Measurements from ENCODE around the gene FANCC.

Gene FANCC

GRCh38 chr9:95197692-95198271, 119.7 kb downstream of the FANCC start:
- Histone ChIP-seq H3K27ac (ENCODE audit: low read length) (no peak overlapping the region), H3K4me3 (ENCODE audit: low read length) (no peak overlapping the region), H3K9me3 (ENCODE audit: control insufficient read depth, insufficient read depth, low read length) (no peaks in the 10 kb centered on the region), H3K27me3 (ENCODE audit: control insufficient read depth, insufficient read depth, low read length) (no peaks in the 10 kb centered on the region), H3K4me1 (ENCODE audit: control insufficient read depth, insufficient read depth, low read length) (peaks cover 1% of the 10 kb centered on the region; the same call in 1 of the 2 replicates), H3K36me3 (ENCODE audit: control insufficient read depth, insufficient read depth, low read length) (no peaks in the 10 kb centered on the region)
- DNase-seq (ENCODE audit: low read depth, low spot score), result no peak
- WGBS (ENCODE audit: insufficient coverage, insufficient read length), result no CpG with 5 or more reads among the region's 3 CpGs

GRCh38 chr9:95193480-95193879, 124.0 kb downstream of the FANCC start:
- H3K4me3 ChIP-seq (ENCODE audit: low read length), result no peak overlapping the region
- H3K27ac ChIP-seq (ENCODE audit: low read length), result no peak overlapping the region
- H3K4me1 ChIP-seq (ENCODE audit: control insufficient read depth, insufficient read depth, low read length), result no peaks in the 10 kb centered on the region

GRCh38 chr9:95193067-95193466, 124.4 kb downstream of the FANCC start:
- H3K27ac ChIP-seq (ENCODE audit: low read length), result no peak overlapping the region
- no peaks in the 10 kb centered on the region for H3K4me1 ChIP-seq (ENCODE audit: control insufficient read depth, insufficient read depth, low read length)
- no peaks in the 10 kb centered on the region for H3K36me3 ChIP-seq (ENCODE audit: control insufficient read depth, insufficient read depth, low read length)
- H3K27me3 ChIP-seq (ENCODE audit: control insufficient read depth, insufficient read depth, low read length), result no peaks in the 10 kb centered on the region
- no peak overlapping the region for H3K4me3 ChIP-seq (ENCODE audit: low read length)
- peak; percentile 68 for DNase-seq (ENCODE audit: low read depth, low spot score)
- no peaks in the 10 kb centered on the region for H3K9me3 ChIP-seq (ENCODE audit: control insufficient read depth, insufficient read depth, low read length)
- no CpG with 5 or more reads among the region's 8 CpGs for WGBS (ENCODE audit: insufficient coverage, insufficient read length)

More at GRCh38 chr9:95193480-95193879, 124.0 kb downstream of the FANCC start:
- H3K9me3 ChIP-seq (ENCODE audit: control insufficient read depth, insufficient read depth, low read length), result no peaks in the 10 kb centered on the region
- no peak for DNase-seq (ENCODE audit: low read depth, low spot score)
- H3K27me3 ChIP-seq (ENCODE audit: control insufficient read depth, insufficient read depth, low read length), result no peaks in the 10 kb centered on the region
- no CpG with 5 or more reads among the region's 5 CpGs for whole genome bisulfite sequencing (ENCODE audit: insufficient coverage, insufficient read length)
- no peaks in the 10 kb centered on the region for H3K36me3 ChIP-seq (ENCODE audit: control insufficient read depth, insufficient read depth, low read length)

GRCh38 chr9:95192631-95193030, 124.9 kb downstream of the FANCC start:
- no peak for DNase-seq (ENCODE audit: low read depth, low spot score)
- Histone ChIP-seq H3K4me1 (ENCODE audit: control insufficient read depth, insufficient read depth, low read length) (no peaks in the 10 kb centered on the region), H3K27ac (ENCODE audit: low read length) (no peak overlapping the region), H3K36me3 (ENCODE audit: control insufficient read depth, insufficient read depth, low read length) (no peaks in the 10 kb centered on the region), H3K4me3 (ENCODE audit: low read length) (no peak overlapping the region), H3K9me3 (ENCODE audit: control insufficient read depth, insufficient read depth, low read length) (no peaks in the 10 kb centered on the region), H3K27me3 (ENCODE audit: control insufficient read depth, insufficient read depth, low read length) (no peaks in the 10 kb centered on the region)
- no CpG with 5 or more reads among the region's 1 CpG for WGBS (ENCODE audit: insufficient coverage, insufficient read length)

GRCh38 chr9:95190413-95190812, 127.1 kb downstream of the FANCC start:
- Histone ChIP-seq H3K4me3 (ENCODE audit: low read length) (no peak overlapping the region), H3K27me3 (ENCODE audit: control insufficient read depth, insufficient read depth, low read length) (no peaks in the 10 kb centered on the region), H3K9me3 (ENCODE audit: control insufficient read depth, insufficient read depth, low read length) (no peaks in the 10 kb centered on the region), H3K4me1 (ENCODE audit: control insufficient read depth, insufficient read depth, low read length) (no peaks in the 10 kb centered on the region), H3K36me3 (ENCODE audit: control insufficient read depth, insufficient read depth, low read length) (no peaks in the 10 kb centered on the region), H3K27ac (ENCODE audit: low read length) (no peak overlapping the region)
- no CpG with 5 or more reads among the region's 4 CpGs for WGBS (ENCODE audit: insufficient coverage, insufficient read length)
- DNase-seq (ENCODE audit: low read depth, low spot score), result no peak

GRCh38 chr9:95189251-95190098, 128.0 kb downstream of the FANCC start:
- no peaks in the 10 kb centered on the region for H3K9me3 ChIP-seq (ENCODE audit: control insufficient read depth, insufficient read depth, low read length)
- no peak overlapping the region for H3K27ac ChIP-seq (ENCODE audit: low read length)
- no peak for DNase-seq (ENCODE audit: low read depth, low spot score)
- no peaks in the 10 kb centered on the region for H3K4me1 ChIP-seq (ENCODE audit: control insufficient read depth, insufficient read depth, low read length)
- no peaks in the 10 kb centered on the region for H3K36me3 ChIP-seq (ENCODE audit: control insufficient read depth, insufficient read depth, low read length)
- no CpG with 5 or more reads among the region's 7 CpGs for WGBS (ENCODE audit: insufficient coverage, insufficient read length)
- H3K4me3 ChIP-seq (ENCODE audit: low read length), result no peak overlapping the region
- H3K27me3 ChIP-seq (ENCODE audit: control insufficient read depth, insufficient read depth, low read length), result no peaks in the 10 kb centered on the region

GRCh38 chr9:95188459-95188858, 129.1 kb downstream of the FANCC start:
- Histone ChIP-seq H3K27me3 (ENCODE audit: control insufficient read depth, insufficient read depth, low read length) (no peaks in the 10 kb centered on the region), H3K27ac (ENCODE audit: low read length) (no peak overlapping the region), H3K4me1 (ENCODE audit: control insufficient read depth, insufficient read depth, low read length) (peaks cover 1% of the 10 kb centered on the region; the same call in 1 of the 2 replicates), H3K9me3 (ENCODE audit: control insufficient read depth, insufficient read depth, low read length) (no peaks in the 10 kb centered on the region), H3K4me3 (ENCODE audit: low read length) (no peak overlapping the region), H3K36me3 (ENCODE audit: control insufficient read depth, insufficient read depth, low read length) (no peaks in the 10 kb centered on the region)
- DNase-seq (ENCODE audit: low read depth, low spot score), result no peak
- WGBS (ENCODE audit: insufficient coverage, insufficient read length), result no CpG with 5 or more reads among the region's 4 CpGs

GRCh38 chr9:95185956-95186355, 131.6 kb downstream of the FANCC start:
- no peaks in the 10 kb centered on the region for H3K36me3 ChIP-seq (ENCODE audit: control insufficient read depth, insufficient read depth, low read length)
- H3K27ac ChIP-seq (ENCODE audit: low read length), result no peak overlapping the region
- WGBS (ENCODE audit: insufficient coverage, insufficient read length), result no CpG with 5 or more reads among the region's 2 CpGs
- H3K4me3 ChIP-seq (ENCODE audit: low read length), result no peak overlapping the region
- DNase-seq (ENCODE audit: low read depth, low spot score), result no peak
- H3K4me1 ChIP-seq (ENCODE audit: control insufficient read depth, insufficient read depth, low read length), result peaks cover 2% of the 10 kb centered on the region; the same call in 1 of the 2 replicates
- no peaks in the 10 kb centered on the region for H3K27me3 ChIP-seq (ENCODE audit: control insufficient read depth, insufficient read depth, low read length)
- no peaks in the 10 kb centered on the region for H3K9me3 ChIP-seq (ENCODE audit: control insufficient read depth, insufficient read depth, low read length)

GRCh38 chr9:95182854-95183563, 134.5 kb downstream of the FANCC start:
- WGBS (ENCODE audit: insufficient coverage, insufficient read length), result no CpG with 5 or more reads among the region's 11 CpGs

GRCh38 chr9:95181835-95182234, 135.7 kb downstream of the FANCC start:
- no peak for DNase-seq (ENCODE audit: low read depth, low spot score)
- Histone ChIP-seq H3K36me3 (ENCODE audit: control insufficient read depth, insufficient read depth, low read length) (no peaks in the 10 kb centered on the region), H3K9me3 (ENCODE audit: control insufficient read depth, insufficient read depth, low read length) (no peaks in the 10 kb centered on the region), H3K27ac (ENCODE audit: low read length) (no peak overlapping the region), H3K4me3 (ENCODE audit: low read length) (no peak overlapping the region), H3K4me1 (ENCODE audit: control insufficient read depth, insufficient read depth, low read length) (peaks cover 2% of the 10 kb centered on the region; the same call in 1 of the 2 replicates), H3K27me3 (ENCODE audit: control insufficient read depth, insufficient read depth, low read length) (no peaks in the 10 kb centered on the region)
- no CpG with 5 or more reads among the region's 4 CpGs for WGBS (ENCODE audit: insufficient coverage, insufficient read length)

More at GRCh38 chr9:95182854-95183563, 134.5 kb downstream of the FANCC start:
- H3K4me3 ChIP-seq (ENCODE audit: low read length), result no peak overlapping the region
- peaks cover 2% of the 10 kb centered on the region; the same call in 1 of the 2 replicates for H3K4me1 ChIP-seq (ENCODE audit: control insufficient read depth, insufficient read depth, low read length)
- no peak overlapping the region for H3K27ac ChIP-seq (ENCODE audit: low read length)
- H3K36me3 ChIP-seq (ENCODE audit: control insufficient read depth, insufficient read depth, low read length), result no peaks in the 10 kb centered on the region
- peak; percentile 55 for DNase-seq (ENCODE audit: low read depth, low spot score)
- H3K9me3 ChIP-seq (ENCODE audit: control insufficient read depth, insufficient read depth, low read length), result no peaks in the 10 kb centered on the region
- H3K27me3 ChIP-seq (ENCODE audit: control insufficient read depth, insufficient read depth, low read length), result no peaks in the 10 kb centered on the region
